Stomach (tissue), 4 donors: Measurements from ENCODE around the gene THY1.

Experiments used
- POLR2A ChIP-seq, 4 donors: fragments of 450-650 bp; IDR thresholded peaks; one replicate each; pipeline ENCODE4 v1.6.1; 2016; ENCODE audit warnings: antibody characterized with exemption in 4 of 4, control low read depth in 2 of 4, mild to moderate bottlenecking in 1 of 4, moderate library complexity in 1 of 4
- POLR2AphosphoS5 ChIP-seq, 3 donors: sonication (generic); formaldehyde crosslinking; IDR thresholded peaks; one replicate each; pipeline ENCODE4 v1.6.1; 2016; ENCODE audit warnings: antibody characterized with exemption in 3 of 3
- TF ChIP-seq, protein P1 (sequence below), 7 experiments: fragments of 450-650 bp in 4 of 7; fragments of 200-600 bp in 3 of 7; sonication (generic) in 3 of 7; IDR thresholded peaks; one replicate each; pipeline ENCODE4 v1.5.1; 2016 to 2019; ENCODE audit warnings: antibody characterized with exemption in 7 of 7, control low read depth in 2 of 7, mild to moderate bottlenecking in 1 of 7

- TF ChIP-seq, protein P1, sequence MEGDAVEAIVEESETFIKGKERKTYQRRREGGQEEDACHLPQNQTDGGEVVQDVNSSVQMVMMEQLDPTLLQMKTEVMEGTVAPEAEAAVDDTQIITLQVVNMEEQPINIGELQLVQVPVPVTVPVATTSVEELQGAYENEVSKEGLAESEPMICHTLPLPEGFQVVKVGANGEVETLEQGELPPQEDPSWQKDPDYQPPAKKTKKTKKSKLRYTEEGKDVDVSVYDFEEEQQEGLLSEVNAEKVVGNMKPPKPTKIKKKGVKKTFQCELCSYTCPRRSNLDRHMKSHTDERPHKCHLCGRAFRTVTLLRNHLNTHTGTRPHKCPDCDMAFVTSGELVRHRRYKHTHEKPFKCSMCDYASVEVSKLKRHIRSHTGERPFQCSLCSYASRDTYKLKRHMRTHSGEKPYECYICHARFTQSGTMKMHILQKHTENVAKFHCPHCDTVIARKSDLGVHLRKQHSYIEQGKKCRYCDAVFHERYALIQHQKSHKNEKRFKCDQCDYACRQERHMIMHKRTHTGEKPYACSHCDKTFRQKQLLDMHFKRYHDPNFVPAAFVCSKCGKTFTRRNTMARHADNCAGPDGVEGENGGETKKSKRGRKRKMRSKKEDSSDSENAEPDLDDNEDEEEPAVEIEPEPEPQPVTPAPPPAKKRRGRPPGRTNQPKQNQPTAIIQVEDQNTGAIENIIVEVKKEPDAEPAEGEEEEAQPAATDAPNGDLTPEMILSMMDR (IDR thresholded peaks at IDR 0.05), result no peak
- TF ChIP-seq POLR2A (IDR thresholded peaks at IDR 0.05), result no peak
- no peak for TF ChIP-seq POLR2AphosphoS5 (IDR thresholded peaks at IDR 0.05)
Measured at GRCh38 chr11:119422809-119423508, at the start of gene THY1.
